Measurements from ENCODE around the gene ELF4. TPM values are rescaled to one million over a fixed set of nuclear protein-coding genes. Genes with fewer than 3 reads are reported as not detected.

The ELF4 gene
- polyA plus RNA-seq, 1 donor from 2014 or later, result not detected

DNA sequence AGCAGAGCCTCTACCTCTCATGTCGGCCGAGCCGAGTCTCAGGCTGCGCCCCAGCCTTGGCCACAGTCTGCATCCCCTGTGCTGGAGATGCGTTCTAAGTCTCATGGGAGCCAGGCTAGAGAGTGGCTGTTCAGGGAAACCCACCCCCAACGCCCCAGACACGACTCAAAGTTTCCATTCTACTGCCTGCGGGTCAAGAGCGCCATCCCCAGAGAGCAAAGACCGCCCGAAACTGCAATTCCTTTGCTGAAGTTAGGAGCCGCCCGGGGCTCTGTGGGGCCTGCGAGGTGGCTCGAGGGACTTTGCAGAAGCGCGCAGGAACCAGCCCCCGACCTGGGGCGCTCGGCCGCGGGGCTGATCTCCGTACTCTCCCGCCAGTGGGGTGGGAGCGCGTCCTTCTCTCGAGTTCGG is 10.0 kb upstream of the ELF4 start:
- Histone ChIP-seq H4K20me1 (ENCODE audit: insufficient read depth) (no peaks in the 10 kb centered on the region), H3K27me3 (ENCODE audit: insufficient read depth, low read depth, low read length) (peaks cover 5% of the 10 kb centered on the region), H2AFZ (ENCODE audit: low read depth, low read length) (no peak overlapping the region), H3K9me2 (ENCODE audit: insufficient read depth, low read length) (no peaks in the 10 kb centered on the region), H3K27ac (ENCODE audit: low read length) (no peak overlapping the region), H3F3A (ENCODE audit: insufficient read depth, low read length, poor library complexity, severe bottlenecking) (no peaks in the 10 kb centered on the region), H3K4me2 (ENCODE audit: low read length) (no peak overlapping the region), H3K9ac (ENCODE audit: low read length) (no peak overlapping the region), H3K9me3 (ENCODE audit: low read length) (no peaks in the 10 kb centered on the region), H3K4me3 (ENCODE audit: low read length) (peak overlapping the region; percentile 59), H3K79me2 (replicated peaks; ENCODE audit: insufficient read depth, low read length) (no peaks in the 10 kb centered on the region), H3K36me3 (ENCODE audit: insufficient read depth, low read length) (no peaks in the 10 kb centered on the region)
- TF ChIP-seq, protein P1, sequence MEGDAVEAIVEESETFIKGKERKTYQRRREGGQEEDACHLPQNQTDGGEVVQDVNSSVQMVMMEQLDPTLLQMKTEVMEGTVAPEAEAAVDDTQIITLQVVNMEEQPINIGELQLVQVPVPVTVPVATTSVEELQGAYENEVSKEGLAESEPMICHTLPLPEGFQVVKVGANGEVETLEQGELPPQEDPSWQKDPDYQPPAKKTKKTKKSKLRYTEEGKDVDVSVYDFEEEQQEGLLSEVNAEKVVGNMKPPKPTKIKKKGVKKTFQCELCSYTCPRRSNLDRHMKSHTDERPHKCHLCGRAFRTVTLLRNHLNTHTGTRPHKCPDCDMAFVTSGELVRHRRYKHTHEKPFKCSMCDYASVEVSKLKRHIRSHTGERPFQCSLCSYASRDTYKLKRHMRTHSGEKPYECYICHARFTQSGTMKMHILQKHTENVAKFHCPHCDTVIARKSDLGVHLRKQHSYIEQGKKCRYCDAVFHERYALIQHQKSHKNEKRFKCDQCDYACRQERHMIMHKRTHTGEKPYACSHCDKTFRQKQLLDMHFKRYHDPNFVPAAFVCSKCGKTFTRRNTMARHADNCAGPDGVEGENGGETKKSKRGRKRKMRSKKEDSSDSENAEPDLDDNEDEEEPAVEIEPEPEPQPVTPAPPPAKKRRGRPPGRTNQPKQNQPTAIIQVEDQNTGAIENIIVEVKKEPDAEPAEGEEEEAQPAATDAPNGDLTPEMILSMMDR (IDR thresholded peaks at IDR 0.05; ENCODE audit: poor library complexity, severe bottlenecking), result no peak
- no peak for TF ChIP-seq RAD21 (conservative IDR thresholded peaks at IDR 0.05)
- TF ChIP-seq, protein P2, sequence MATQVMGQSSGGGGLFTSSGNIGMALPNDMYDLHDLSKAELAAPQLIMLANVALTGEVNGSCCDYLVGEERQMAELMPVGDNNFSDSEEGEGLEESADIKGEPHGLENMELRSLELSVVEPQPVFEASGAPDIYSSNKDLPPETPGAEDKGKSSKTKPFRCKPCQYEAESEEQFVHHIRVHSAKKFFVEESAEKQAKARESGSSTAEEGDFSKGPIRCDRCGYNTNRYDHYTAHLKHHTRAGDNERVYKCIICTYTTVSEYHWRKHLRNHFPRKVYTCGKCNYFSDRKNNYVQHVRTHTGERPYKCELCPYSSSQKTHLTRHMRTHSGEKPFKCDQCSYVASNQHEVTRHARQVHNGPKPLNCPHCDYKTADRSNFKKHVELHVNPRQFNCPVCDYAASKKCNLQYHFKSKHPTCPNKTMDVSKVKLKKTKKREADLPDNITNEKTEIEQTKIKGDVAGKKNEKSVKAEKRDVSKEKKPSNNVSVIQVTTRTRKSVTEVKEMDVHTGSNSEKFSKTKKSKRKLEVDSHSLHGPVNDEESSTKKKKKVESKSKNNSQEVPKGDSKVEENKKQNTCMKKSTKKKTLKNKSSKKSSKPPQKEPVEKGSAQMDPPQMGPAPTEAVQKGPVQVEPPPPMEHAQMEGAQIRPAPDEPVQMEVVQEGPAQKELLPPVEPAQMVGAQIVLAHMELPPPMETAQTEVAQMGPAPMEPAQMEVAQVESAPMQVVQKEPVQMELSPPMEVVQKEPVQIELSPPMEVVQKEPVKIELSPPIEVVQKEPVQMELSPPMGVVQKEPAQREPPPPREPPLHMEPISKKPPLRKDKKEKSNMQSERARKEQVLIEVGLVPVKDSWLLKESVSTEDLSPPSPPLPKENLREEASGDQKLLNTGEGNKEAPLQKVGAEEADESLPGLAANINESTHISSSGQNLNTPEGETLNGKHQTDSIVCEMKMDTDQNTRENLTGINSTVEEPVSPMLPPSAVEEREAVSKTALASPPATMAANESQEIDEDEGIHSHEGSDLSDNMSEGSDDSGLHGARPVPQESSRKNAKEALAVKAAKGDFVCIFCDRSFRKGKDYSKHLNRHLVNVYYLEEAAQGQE (IDR thresholded peaks at IDR 0.05; ENCODE audit: borderline replicate concordance), result no peak
- TF ChIP-seq TAF1 (IDR thresholded peaks at IDR 0.05; ENCODE audit: low read depth), result no peak
- no peak for TF ChIP-seq POLR2AphosphoS5 (IDR thresholded peaks at IDR 0.05)
- TF ChIP-seq EZH2 (IDR thresholded peaks at IDR 0.05; ENCODE audit: borderline replicate concordance, insufficient read depth, low read length, poor library complexity, severe bottlenecking), result no peak
- TF ChIP-seq MXI1 (conservative IDR thresholded peaks at IDR 0.05; ENCODE audit: poor library complexity, severe bottlenecking), result no peak
- no peak for TF ChIP-seq EP300 (conservative IDR thresholded peaks at IDR 0.05; ENCODE audit: poor library complexity, severe bottlenecking)
- TF ChIP-seq SMC3 (conservative IDR thresholded peaks at IDR 0.05; ENCODE audit: poor library complexity), result no peak

DNA sequence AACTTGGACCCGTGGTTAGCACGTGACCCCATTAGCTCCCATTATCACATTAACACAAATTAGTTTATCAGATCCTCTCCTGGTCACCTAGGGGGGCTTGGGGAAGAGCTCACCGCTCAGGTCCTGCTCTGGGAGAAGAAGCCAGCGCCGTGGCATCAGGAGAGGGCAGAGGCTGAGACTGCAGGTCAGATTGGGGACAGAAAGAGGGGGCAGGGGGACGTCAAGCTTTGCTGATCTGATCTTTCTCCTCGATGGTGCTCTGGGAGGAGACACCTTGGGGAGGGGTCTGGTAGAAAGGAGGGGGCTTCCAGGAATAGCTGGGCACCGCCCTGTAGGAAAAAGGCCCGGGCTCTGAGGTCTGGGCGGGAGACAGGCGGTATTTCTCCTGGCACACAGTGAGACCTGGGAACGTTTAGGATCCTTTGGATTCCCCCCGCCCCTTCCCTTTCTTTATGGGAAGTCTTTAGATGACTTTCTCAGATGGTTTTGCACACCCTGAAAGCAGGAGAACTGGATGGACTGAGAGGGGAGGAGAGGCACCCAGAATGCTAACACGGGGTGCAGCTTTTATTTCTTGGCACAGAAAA is 9.1 kb upstream of the ELF4 start:
- Histone ChIP-seq H3K4me3 (ENCODE audit: low read length) (no peak overlapping the region), H2AFZ (ENCODE audit: low read depth, low read length) (no peak overlapping the region), H3K36me3 (ENCODE audit: insufficient read depth, low read length) (no peaks in the 10 kb centered on the region), H3K27ac (ENCODE audit: low read length) (no peak overlapping the region), H3K4me2 (ENCODE audit: low read length) (no peak overlapping the region), H3K27me3 (ENCODE audit: insufficient read depth, low read depth, low read length) (peaks cover 5% of the 10 kb centered on the region), H3K9ac (ENCODE audit: low read length) (no peak overlapping the region), H3F3A (ENCODE audit: insufficient read depth, low read length, poor library complexity, severe bottlenecking) (no peaks in the 10 kb centered on the region), H3K79me2 (replicated peaks; ENCODE audit: insufficient read depth, low read length) (no peaks in the 10 kb centered on the region), H3K9me2 (ENCODE audit: insufficient read depth, low read length) (no peaks in the 10 kb centered on the region), H4K20me1 (ENCODE audit: insufficient read depth) (no peaks in the 10 kb centered on the region), H3K9me3 (ENCODE audit: low read length) (no peaks in the 10 kb centered on the region)
- TF ChIP-seq, protein P1 (IDR thresholded peaks at IDR 0.05; ENCODE audit: poor library complexity, severe bottlenecking), result no peak
- TF ChIP-seq POLR2AphosphoS5 (IDR thresholded peaks at IDR 0.05) (no peak), TAF1 (IDR thresholded peaks at IDR 0.05; ENCODE audit: low read depth) (no peak), RAD21 (conservative IDR thresholded peaks at IDR 0.05) (no peak), EP300 (conservative IDR thresholded peaks at IDR 0.05; ENCODE audit: poor library complexity, severe bottlenecking) (no peak), SMC3 (conservative IDR thresholded peaks at IDR 0.05; ENCODE audit: poor library complexity) (no peak), EZH2 (IDR thresholded peaks at IDR 0.05; ENCODE audit: borderline replicate concordance, insufficient read depth, low read length, poor library complexity, severe bottlenecking) (no peak)
- TF ChIP-seq, protein P2 (IDR thresholded peaks at IDR 0.05; ENCODE audit: borderline replicate concordance), result no peak

All from neural cell (in vitro differentiated cells).